GM12873 (cell line): ENCODE measurements around the gene PRKACA.

Experiments used
- TF ChIP-seq, protein P1 (sequence below): IDR thresholded peaks from 2 replicates; pipeline ENCODE4 v1.5.1; 2012; ENCODE audit warnings: low read depth, mild to moderate bottlenecking, moderate library complexity, low read length, control low read depth; ENCODE audit not compliant: insufficient read depth; ENCODE audit errors: missing control alignments

Gene PRKACA

DNA sequence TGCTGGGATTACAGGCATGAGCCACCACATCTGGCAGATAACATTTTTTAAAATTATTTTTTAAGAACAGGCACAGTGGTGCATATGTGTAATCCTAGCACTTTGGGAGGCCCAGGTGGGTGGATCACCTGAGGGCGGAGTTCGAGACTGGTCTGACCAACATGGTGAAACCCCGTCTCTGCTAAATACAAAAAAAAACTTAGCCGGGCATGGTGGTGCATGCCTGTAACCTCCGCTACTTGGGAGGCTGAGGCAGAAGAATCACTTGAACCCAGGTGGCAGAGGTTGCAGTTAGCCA lies 55.1 kb downstream of the PRKACA start:
- TF ChIP-seq, protein P1, sequence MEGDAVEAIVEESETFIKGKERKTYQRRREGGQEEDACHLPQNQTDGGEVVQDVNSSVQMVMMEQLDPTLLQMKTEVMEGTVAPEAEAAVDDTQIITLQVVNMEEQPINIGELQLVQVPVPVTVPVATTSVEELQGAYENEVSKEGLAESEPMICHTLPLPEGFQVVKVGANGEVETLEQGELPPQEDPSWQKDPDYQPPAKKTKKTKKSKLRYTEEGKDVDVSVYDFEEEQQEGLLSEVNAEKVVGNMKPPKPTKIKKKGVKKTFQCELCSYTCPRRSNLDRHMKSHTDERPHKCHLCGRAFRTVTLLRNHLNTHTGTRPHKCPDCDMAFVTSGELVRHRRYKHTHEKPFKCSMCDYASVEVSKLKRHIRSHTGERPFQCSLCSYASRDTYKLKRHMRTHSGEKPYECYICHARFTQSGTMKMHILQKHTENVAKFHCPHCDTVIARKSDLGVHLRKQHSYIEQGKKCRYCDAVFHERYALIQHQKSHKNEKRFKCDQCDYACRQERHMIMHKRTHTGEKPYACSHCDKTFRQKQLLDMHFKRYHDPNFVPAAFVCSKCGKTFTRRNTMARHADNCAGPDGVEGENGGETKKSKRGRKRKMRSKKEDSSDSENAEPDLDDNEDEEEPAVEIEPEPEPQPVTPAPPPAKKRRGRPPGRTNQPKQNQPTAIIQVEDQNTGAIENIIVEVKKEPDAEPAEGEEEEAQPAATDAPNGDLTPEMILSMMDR: no peak

GRCh38 chr19:14061751-14062557 lies 55.6 kb downstream of the PRKACA start, which contains the start of gene PALM3:
PALM3 (minus strand) TSS chr19:14062076; CDS start chr19:14061980, 96 bp downstream.
- TF ChIP-seq, protein P1: no peak

DNA sequence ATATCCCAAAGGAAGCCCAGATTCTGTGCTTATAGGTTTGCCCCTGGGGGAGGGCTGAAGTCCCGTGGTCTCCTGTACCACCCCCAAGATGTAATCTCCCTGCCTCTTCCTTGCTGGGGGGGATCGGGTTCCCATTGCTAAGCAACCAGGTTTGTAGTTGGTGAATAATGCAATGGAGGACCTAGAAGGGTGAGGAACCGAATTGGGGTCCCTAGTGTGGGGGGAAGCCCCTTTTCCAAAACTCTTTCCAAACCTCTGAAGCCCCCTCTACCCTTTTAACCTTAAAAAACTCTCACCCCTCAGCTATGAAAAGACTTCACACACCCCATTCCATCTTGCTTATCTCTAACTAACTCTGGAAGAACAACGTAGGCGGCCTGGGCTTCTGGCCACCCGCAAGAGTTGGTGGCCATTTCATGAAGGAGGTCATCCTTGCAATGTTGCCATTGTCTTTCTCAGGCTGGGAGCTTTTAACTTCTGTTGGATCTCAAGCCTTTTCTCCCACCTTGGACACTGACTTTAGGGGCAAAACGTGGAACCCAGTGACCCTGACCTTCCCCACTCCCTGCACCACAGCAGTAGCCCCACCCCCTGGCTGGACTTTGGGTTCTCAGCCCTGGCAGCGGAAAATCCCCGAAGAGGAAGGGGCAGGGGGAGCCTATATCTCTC lies 56.3 kb downstream of the PRKACA start:
- TF ChIP-seq, protein P1: no peak

DNA sequence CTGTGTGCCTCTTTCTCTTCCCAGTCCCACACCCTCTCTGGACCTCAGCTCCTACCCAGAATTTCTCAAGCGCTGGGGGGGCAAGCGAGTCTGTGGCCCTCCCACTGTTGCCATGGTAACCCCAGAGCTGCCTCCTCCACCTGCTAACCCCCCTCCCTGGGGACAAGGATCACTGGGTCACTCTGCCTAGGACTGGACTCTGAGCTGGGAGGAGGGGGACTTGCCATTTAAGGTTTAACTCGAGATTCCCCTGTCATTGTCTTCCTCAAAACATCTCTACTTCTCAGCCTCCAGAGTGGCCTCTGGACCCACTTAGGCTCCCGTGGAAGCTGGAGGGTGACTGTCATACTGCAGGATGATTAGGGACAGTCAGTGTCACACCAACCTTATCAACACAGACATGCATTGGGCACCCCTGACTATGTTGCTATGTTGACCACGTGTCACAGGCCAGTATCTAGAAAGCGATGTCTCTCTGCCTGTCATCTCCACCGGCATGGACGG lies 57.9 kb downstream of the PRKACA start:
- TF ChIP-seq, protein P1: no peak

DNA sequence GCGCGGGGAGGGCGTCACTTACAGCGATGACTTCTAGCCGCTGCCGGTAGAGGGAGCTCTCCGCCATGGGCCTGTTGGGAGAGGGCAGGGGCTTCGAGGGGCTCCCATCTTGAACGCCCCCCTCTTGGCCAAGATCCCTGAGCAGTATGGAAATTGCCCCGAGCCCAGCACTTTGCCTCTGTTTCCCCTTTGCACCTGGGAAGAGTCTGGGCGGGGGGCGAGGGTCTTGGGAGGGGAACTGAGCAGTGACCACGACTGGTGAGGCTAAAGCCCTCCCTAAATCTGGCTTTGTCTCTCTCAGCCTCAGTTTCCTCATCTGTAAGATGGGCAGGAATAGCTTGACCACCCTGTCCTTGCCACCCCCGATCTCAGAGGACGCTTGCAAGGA lies 58.5 kb downstream of the PRKACA start:
- TF ChIP-seq, protein P1: peak; percentile 86

- TF ChIP-seq, protein P1: no peak
Measured at GRCh38 chr19:14058182-14059092, 59.1 kb downstream of the PRKACA start.
